ENCODE data around the gene MAOB. TPM values are rescaled to one million over a fixed set of nuclear protein-coding genes. Genes with fewer than 3 reads are reported as not detected.

Gene MAOB
- total and polyA plus RNA-seq, 2 donors (not counting 1 experiment from before 2014, with no cell fraction given): not detected

- Histone ChIP-seq H3K27ac (ENCODE audit: low read length in 2 of 2) (no peak overlapping the region), H3K36me3 (replicated peaks in 1 of 2; ENCODE audit: control extremely low read depth in 1 of 2, control insufficient read depth in 1 of 2, extremely low read depth in 1 of 2, insufficient read depth in 2 of 2, low read length in 1 of 2) (no peaks in the 10 kb centered on the region), H3K4me2 (replicated peaks; ENCODE audit: low read depth, low read length, poor library complexity, severe bottlenecking) (no peak overlapping the region), H3K4me1 (ENCODE audit: control insufficient read depth in 2 of 2, insufficient read depth in 2 of 2, low read length in 2 of 2) (no peaks in the 10 kb centered on the region), H3K9ac (ENCODE audit: low read length) (no peak overlapping the region), H3K4me3 (ENCODE audit: control extremely low read depth in 1 of 5, extremely low read depth in 1 of 5, insufficient read depth in 1 of 5, low read depth in 2 of 5, low read length in 4 of 5) (no peak overlapping the region), H2AFZ (ENCODE audit: insufficient read depth, low read depth, low read length, poor library complexity, severe bottlenecking) (no peak overlapping the region), H3K79me2 (ENCODE audit: control insufficient read depth, insufficient read depth, low read length) (no peaks in the 10 kb centered on the region), H3K27me3 (replicated peaks in 1 of 4; ENCODE audit: control extremely low read depth in 1 of 4, control insufficient read depth in 3 of 4, insufficient read depth in 4 of 4, low read length in 3 of 4) (no peaks in the 10 kb centered on the region), H3K9me3 (ENCODE audit: control extremely low read depth in 1 of 3, control insufficient read depth in 2 of 3, insufficient read depth in 1 of 3, low read length in 2 of 3) (no peaks in the 10 kb centered on the region), H4K20me1 (ENCODE audit: control insufficient read depth, insufficient read depth, low read length, poor library complexity, severe bottlenecking) (no peaks in the 10 kb centered on the region)
- no peak overlapping the region for H3K27ac Mint-ChIP-seq
- H3K27me3 Mint-ChIP-seq: peaks cover 3% of the 10 kb centered on the region
- CTCF ChIA-PET: interaction anchor here (0.8 to 2.6 kb wide), 4 partner anchors 14 to 1350 kb away, joined by 3 to 16 read pairs (median 6); no protein-coding TSS in a partner anchor
- intact Hi-C loops (cut with micrococcal nuclease): loop anchor here (5.0 kb wide), 2 partner anchors 526 to 1236 kb away; no protein-coding TSS in a partner anchor
- no peaks in the 10 kb centered on the region for H3K9me3 Mint-ChIP-seq (ENCODE audit: insufficient read depth)
- DNase-seq: peak; percentile 16
- WGBS (ENCODE audit: insufficient coverage): no CpG with 5 or more reads among the region's 3 CpGs
- H3K4me1 Mint-ChIP-seq: no peaks in the 10 kb centered on the region
- H3K4me3 Mint-ChIP-seq: no peak overlapping the region
- TF ChIP-seq CTCF (IDR thresholded peaks at IDR 0.05) (peak; percentile 72), EZH2 (IDR thresholded peaks at IDR 0.05; ENCODE audit: borderline replicate concordance, insufficient read depth, low read depth, low read length, poor library complexity, severe bottlenecking) (no peak)
- POLR2A ChIA-PET: no interaction called here
- ATAC-seq (ENCODE audit: low read depth): no peak
Observed at GRCh38 chrX:43836435-43837184, 45.6 kb downstream of the MAOB start.

- no peak for TF ChIP-seq EZH2 (IDR thresholded peaks at IDR 0.05; ENCODE audit: borderline replicate concordance, insufficient read depth, low read depth, low read length, poor library complexity, severe bottlenecking)
- TF ChIP-seq CTCF (IDR thresholded peaks at IDR 0.05): no peak
- ATAC-seq (ENCODE audit: low read depth) (no peak), DNase-seq (no peak)
- peaks cover 3% of the 10 kb centered on the region for H3K27me3 Mint-ChIP-seq
- H3K36me3 ChIP-seq (replicated peaks in 1 of 2; ENCODE audit: control extremely low read depth in 1 of 2, control insufficient read depth in 1 of 2, extremely low read depth in 1 of 2, insufficient read depth in 2 of 2, low read length in 1 of 2): no peaks in the 10 kb centered on the region
- H3K27me3 ChIP-seq (replicated peaks in 1 of 4; ENCODE audit: control extremely low read depth in 1 of 4, control insufficient read depth in 3 of 4, insufficient read depth in 4 of 4, low read length in 3 of 4): no peaks in the 10 kb centered on the region
- intact Hi-C loops (cut with micrococcal nuclease): loop anchor here (5.0 kb wide), 2 partner anchors 527 to 1237 kb away; no protein-coding TSS in a partner anchor
- H2AFZ ChIP-seq (ENCODE audit: insufficient read depth, low read depth, low read length, poor library complexity, severe bottlenecking): no peak overlapping the region
- H4K20me1 ChIP-seq (ENCODE audit: control insufficient read depth, insufficient read depth, low read length, poor library complexity, severe bottlenecking): no peaks in the 10 kb centered on the region
- H3K4me2 ChIP-seq (replicated peaks; ENCODE audit: low read depth, low read length, poor library complexity, severe bottlenecking): no peak overlapping the region
- H3K27ac Mint-ChIP-seq: no peak overlapping the region
- H3K27ac ChIP-seq (ENCODE audit: low read length in 2 of 2): no peak overlapping the region
- POLR2A ChIA-PET: no interaction called here
- H3K79me2 ChIP-seq (ENCODE audit: control insufficient read depth, insufficient read depth, low read length): no peaks in the 10 kb centered on the region
- H3K9ac ChIP-seq (ENCODE audit: low read length): no peak overlapping the region
- no peaks in the 10 kb centered on the region for H3K4me1 Mint-ChIP-seq
- H3K9me3 Mint-ChIP-seq (ENCODE audit: insufficient read depth): no peaks in the 10 kb centered on the region
- no peak overlapping the region for H3K4me3 Mint-ChIP-seq
- no peaks in the 10 kb centered on the region for H3K4me1 ChIP-seq (ENCODE audit: control insufficient read depth in 2 of 2, insufficient read depth in 2 of 2, low read length in 2 of 2)
- CTCF ChIA-PET: interaction anchor here (0.6 to 2.6 kb wide), 6 partner anchors 15 to 1457 kb away, joined by 3 to 16 read pairs (median 5); no protein-coding TSS in a partner anchor
- H3K4me3 ChIP-seq (ENCODE audit: control extremely low read depth in 1 of 5, extremely low read depth in 1 of 5, insufficient read depth in 1 of 5, low read depth in 2 of 5, low read length in 4 of 5): no peak overlapping the region
- WGBS (ENCODE audit: insufficient coverage): no CpG with 5 or more reads among the region's 1 CpG
- H3K9me3 ChIP-seq (ENCODE audit: control extremely low read depth in 1 of 3, control insufficient read depth in 2 of 3, insufficient read depth in 1 of 3, low read length in 2 of 3): no peaks in the 10 kb centered on the region
Observed at GRCh38 chrX:43835559-43835958, 46.7 kb downstream of the MAOB start.

Data from B cell (primary cell).